ENCODE results near the gene CDK4.

DNA sequence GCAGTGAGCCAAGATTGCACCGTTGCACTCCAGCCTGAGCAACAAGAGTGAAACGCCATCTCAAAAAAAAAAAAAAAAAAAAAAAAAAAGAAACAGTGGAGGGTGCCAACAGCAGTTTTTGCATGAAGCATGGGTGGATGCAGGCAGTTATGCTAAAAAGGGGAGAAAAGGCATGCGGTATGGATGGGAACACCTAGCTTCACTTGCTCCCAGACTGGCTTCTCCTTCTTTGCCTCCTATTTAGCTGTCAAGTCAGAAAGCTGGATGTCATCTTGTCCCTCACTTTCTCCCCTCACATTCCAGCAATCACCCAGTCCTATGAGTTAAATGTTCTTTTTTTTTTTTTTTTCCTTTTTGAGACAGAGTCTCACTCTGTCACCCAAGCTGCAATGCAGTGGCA is 22.9 kb upstream of the CDK4 start:
- TF ChIP-seq, protein P1, sequence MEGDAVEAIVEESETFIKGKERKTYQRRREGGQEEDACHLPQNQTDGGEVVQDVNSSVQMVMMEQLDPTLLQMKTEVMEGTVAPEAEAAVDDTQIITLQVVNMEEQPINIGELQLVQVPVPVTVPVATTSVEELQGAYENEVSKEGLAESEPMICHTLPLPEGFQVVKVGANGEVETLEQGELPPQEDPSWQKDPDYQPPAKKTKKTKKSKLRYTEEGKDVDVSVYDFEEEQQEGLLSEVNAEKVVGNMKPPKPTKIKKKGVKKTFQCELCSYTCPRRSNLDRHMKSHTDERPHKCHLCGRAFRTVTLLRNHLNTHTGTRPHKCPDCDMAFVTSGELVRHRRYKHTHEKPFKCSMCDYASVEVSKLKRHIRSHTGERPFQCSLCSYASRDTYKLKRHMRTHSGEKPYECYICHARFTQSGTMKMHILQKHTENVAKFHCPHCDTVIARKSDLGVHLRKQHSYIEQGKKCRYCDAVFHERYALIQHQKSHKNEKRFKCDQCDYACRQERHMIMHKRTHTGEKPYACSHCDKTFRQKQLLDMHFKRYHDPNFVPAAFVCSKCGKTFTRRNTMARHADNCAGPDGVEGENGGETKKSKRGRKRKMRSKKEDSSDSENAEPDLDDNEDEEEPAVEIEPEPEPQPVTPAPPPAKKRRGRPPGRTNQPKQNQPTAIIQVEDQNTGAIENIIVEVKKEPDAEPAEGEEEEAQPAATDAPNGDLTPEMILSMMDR (conservative IDR thresholded peaks at IDR 0.05; ENCODE audit: low read depth, low read length): no peak
- TF ChIP-seq SMC3 (IDR thresholded peaks at IDR 0.05; ENCODE audit: low read depth, low read length) (no peak), CEBPB (IDR thresholded peaks at IDR 0.05; ENCODE audit: low read depth, low read length) (no peak), MAZ (IDR thresholded peaks at IDR 0.05; ENCODE audit: borderline replicate concordance, low read depth, low read length) (no peak), POLR2A (IDR thresholded peaks at IDR 0.05; ENCODE audit: low read depth, low read length) (no peak), USF2 (IDR thresholded peaks at IDR 0.05; ENCODE audit: low read depth, low read length) (no peak), ELK1 (IDR thresholded peaks at IDR 0.05; ENCODE audit: borderline replicate concordance, low read depth, low read length) (no peak), RCOR1 (IDR thresholded peaks at IDR 0.05; ENCODE audit: insufficient replicate concordance, low read length) (no peak), FOS (IDR thresholded peaks at IDR 0.05; ENCODE audit: low read depth, low read length) (no peak), RFX5 (IDR thresholded peaks at IDR 0.05; ENCODE audit: low read depth, low read length) (no peak), NFE2L2 (IDR thresholded peaks at IDR 0.05; ENCODE audit: low read depth, low read length) (no peak), MXI1 (IDR thresholded peaks at IDR 0.05; ENCODE audit: borderline replicate concordance, low read depth, low read length) (no peak)

Data from IMR-90 (cell line).